ENCODE data around the gene TMEM237. TPM values are rescaled to one million over a fixed set of nuclear protein-coding genes. Genes with fewer than 3 reads are reported as not detected.

TMEM237 gene
- total RNA-seq, 1 experiment from 2014 or later, result 33.6 TPM

GRCh38 chr2:201580486-201580885, 62.8 kb downstream of the TMEM237 start (continued):
- TF ChIP-seq CTCF (IDR thresholded peaks at IDR 0.05) (no peak), ZNF671 (CRISPR knock-in tag; IDR thresholded peaks at IDR 0.05) (no peak), TP53 (CRISPR knock-in tag; IDR thresholded peaks at IDR 0.05) (no peak), STAT6 (CRISPR knock-in tag; conservative IDR thresholded peaks at IDR 0.05; ENCODE audit: low read depth) (no peak), GTF2I (CRISPR knock-in tag; conservative IDR thresholded peaks at IDR 0.05) (no peak), ZBTB21 (CRISPR knock-in tag; IDR thresholded peaks at IDR 0.05; ENCODE audit: borderline replicate concordance) (no peak), ZNF138 (CRISPR knock-in tag; conservative IDR thresholded peaks at IDR 0.05) (no peak), PRRX2 (CRISPR knock-in tag; IDR thresholded peaks at IDR 0.05) (no peak), SP1 (CRISPR knock-in tag; conservative IDR thresholded peaks at IDR 0.05) (no peak), NFE2L1 (CRISPR knock-in tag; IDR thresholded peaks at IDR 0.05) (no peak)
- TF ChIP-seq, protein P1, sequence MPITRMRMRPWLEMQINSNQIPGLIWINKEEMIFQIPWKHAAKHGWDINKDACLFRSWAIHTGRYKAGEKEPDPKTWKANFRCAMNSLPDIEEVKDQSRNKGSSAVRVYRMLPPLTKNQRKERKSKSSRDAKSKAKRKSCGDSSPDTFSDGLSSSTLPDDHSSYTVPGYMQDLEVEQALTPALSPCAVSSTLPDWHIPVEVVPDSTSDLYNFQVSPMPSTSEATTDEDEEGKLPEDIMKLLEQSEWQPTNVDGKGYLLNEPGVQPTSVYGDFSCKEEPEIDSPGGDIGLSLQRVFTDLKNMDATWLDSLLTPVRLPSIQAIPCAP (CRISPR knock-in tag; IDR thresholded peaks at IDR 0.05), result no peak
- TF ChIP-seq, protein P2, sequence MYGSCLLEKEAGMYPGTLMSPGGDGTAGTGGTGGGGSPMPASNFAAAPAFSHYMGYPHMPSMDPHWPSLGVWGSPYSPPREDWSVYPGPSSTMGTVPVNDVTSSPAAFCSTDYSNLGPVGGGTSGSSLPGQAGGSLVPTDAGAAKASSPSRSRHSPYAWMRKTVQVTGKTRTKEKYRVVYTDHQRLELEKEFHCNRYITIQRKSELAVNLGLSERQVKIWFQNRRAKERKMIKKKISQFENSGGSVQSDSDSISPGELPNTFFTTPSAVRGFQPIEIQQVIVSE (CRISPR knock-in tag; IDR thresholded peaks at IDR 0.05; ENCODE audit: borderline replicate concordance), result no peak
- TF ChIP-seq, protein P3, sequence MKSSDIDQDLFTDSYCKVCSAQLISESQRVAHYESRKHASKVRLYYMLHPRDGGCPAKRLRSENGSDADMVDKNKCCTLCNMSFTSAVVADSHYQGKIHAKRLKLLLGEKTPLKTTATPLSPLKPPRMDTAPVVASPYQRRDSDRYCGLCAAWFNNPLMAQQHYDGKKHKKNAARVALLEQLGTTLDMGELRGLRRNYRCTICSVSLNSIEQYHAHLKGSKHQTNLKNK (CRISPR knock-in tag; IDR thresholded peaks at IDR 0.05), result no peak

DNA sequence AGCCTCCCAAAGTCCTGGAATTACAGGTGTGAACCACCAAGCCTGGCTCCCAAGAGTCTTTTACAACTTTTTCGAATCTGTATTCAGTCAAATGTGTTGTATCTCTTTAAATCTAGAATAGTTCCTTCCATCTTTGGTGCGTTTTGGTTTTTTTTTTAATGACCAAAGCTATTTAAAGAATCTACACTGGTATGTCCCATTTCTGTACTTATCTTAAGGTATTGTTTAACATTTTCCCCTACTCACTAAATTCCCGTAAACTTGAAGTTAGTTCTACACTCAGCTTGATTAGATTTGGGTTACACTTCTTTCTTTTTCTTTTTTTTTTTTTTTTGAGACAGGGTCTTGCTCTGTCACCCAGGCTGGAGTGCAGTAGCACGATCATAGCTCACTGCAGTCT, 63.8 kb downstream of the TMEM237 start:
- H3K27ac Mint-ChIP-seq, result no peak overlapping the region
- no peak for DNase-seq (ENCODE audit: low spot score)
- ChIA-PET POLR2A (interaction anchor here (0.7 kb wide), 1 partner anchor 8 kb away, joined by 4 read pairs; no protein-coding TSS in a partner anchor), CTCF (no interaction called here)
- no peaks in the 10 kb centered on the region for H3K27me3 Mint-ChIP-seq (ENCODE audit: low read depth)
- no peaks in the 10 kb centered on the region for H3K36me3 Mint-ChIP-seq
- no peaks in the 10 kb centered on the region for H3K4me1 Mint-ChIP-seq
- no peak for ATAC-seq
- H3K9me3 Mint-ChIP-seq, result no peaks in the 10 kb centered on the region
- no peak overlapping the region for H3K4me3 Mint-ChIP-seq
- TF ChIP-seq MYBL2 (CRISPR knock-in tag; IDR thresholded peaks at IDR 0.05) (no peak), ZNF219 (CRISPR knock-in tag; IDR thresholded peaks at IDR 0.05; ENCODE audit: borderline replicate concordance) (no peak), FOXJ3 (CRISPR knock-in tag; IDR thresholded peaks at IDR 0.05; ENCODE audit: borderline replicate concordance) (no peak), E2F5 (CRISPR knock-in tag; IDR thresholded peaks at IDR 0.05) (no peak), TP53 (CRISPR knock-in tag; IDR thresholded peaks at IDR 0.05) (no peak), ELF4 (CRISPR knock-in tag; IDR thresholded peaks at IDR 0.05; ENCODE audit: low read depth) (no peak), ESRRA (CRISPR knock-in tag; IDR thresholded peaks at IDR 0.05; ENCODE audit: borderline replicate concordance) (no peak), ZNF396 (CRISPR knock-in tag; IDR thresholded peaks at IDR 0.05; ENCODE audit: borderline replicate concordance) (no peak)
- TF ChIP-seq, protein P4, sequence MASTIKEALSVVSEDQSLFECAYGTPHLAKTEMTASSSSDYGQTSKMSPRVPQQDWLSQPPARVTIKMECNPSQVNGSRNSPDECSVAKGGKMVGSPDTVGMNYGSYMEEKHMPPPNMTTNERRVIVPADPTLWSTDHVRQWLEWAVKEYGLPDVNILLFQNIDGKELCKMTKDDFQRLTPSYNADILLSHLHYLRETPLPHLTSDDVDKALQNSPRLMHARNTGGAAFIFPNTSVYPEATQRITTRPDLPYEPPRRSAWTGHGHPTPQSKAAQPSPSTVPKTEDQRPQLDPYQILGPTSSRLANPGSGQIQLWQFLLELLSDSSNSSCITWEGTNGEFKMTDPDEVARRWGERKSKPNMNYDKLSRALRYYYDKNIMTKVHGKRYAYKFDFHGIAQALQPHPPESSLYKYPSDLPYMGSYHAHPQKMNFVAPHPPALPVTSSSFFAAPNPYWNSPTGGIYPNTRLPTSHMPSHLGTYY (CRISPR knock-in tag; IDR thresholded peaks at IDR 0.05), result no peak
- TF ChIP-seq, protein P5, sequence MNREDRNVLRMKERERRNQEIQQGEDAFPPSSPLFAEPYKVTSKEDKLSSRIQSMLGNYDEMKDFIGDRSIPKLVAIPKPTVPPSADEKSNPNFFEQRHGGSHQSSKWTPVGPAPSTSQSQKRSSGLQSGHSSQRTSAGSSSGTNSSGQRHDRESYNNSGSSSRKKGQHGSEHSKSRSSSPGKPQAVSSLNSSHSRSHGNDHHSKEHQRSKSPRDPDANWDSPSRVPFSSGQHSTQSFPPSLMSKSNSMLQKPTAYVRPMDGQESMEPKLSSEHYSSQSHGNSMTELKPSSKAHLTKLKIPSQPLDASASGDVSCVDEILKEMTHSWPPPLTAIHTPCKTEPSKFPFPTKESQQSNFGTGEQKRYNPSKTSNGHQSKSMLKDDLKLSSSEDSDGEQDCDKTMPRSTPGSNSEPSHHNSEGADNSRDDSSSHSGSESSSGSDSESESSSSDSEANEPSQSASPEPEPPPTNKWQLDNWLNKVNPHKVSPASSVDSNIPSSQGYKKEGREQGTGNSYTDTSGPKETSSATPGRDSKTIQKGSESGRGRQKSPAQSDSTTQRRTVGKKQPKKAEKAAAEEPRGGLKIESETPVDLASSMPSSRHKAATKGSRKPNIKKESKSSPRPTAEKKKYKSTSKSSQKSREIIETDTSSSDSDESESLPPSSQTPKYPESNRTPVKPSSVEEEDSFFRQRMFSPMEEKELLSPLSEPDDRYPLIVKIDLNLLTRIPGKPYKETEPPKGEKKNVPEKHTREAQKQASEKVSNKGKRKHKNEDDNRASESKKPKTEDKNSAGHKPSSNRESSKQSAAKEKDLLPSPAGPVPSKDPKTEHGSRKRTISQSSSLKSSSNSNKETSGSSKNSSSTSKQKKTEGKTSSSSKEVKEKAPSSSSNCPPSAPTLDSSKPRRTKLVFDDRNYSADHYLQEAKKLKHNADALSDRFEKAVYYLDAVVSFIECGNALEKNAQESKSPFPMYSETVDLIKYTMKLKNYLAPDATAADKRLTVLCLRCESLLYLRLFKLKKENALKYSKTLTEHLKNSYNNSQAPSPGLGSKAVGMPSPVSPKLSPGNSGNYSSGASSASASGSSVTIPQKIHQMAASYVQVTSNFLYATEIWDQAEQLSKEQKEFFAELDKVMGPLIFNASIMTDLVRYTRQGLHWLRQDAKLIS (CRISPR knock-in tag; IDR thresholded peaks at IDR 0.05; ENCODE audit: borderline replicate concordance), result no peak
- TF ChIP-seq, protein P6, sequence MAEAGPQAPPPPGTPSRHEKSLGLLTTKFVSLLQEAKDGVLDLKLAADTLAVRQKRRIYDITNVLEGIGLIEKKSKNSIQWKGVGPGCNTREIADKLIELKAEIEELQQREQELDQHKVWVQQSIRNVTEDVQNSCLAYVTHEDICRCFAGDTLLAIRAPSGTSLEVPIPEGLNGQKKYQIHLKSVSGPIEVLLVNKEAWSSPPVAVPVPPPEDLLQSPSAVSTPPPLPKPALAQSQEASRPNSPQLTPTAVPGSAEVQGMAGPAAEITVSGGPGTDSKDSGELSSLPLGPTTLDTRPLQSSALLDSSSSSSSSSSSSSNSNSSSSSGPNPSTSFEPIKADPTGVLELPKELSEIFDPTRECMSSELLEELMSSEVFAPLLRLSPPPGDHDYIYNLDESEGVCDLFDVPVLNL (CRISPR knock-in tag; IDR thresholded peaks at IDR 0.05; ENCODE audit: borderline replicate concordance, low read depth), result no peak
